NCI-H146 (cell line): ENCODE results near the gene SREBF2.

Source experiments
- DNase-seq: peaks from one replicate; lab custom pipeline; 2025; lab: John Stamatoyannopoulos, UW

SREBF2 gene

GRCh38 chr22:41876675-41877074, 43.8 kb downstream of the SREBF2 start:
- DNase-seq: no peak

DNA sequence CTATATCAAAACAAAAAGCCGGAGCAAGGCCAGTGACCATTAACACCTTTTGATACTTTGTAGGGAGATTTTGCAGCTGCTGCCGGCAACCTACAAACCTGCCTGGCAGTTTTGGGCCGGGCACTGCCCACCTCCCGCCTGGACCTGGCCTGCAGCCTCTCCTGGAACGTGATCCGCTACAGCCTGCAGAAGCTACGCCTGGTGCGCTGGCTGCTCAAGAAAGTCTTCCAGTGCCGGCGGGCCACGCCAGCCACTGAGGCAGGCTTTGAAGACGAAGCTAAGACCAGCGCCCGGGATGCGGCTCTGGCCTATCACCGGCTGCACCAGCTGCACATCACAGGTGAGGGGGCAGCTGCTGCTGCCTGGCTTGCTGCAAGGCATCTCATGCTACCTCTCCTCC, 47.7 kb downstream of the SREBF2 start:
- DNase-seq: no peak

GRCh38 chr22:41883400-41883799, 50.5 kb downstream of the SREBF2 start:
- DNase-seq: no peak

DNA sequence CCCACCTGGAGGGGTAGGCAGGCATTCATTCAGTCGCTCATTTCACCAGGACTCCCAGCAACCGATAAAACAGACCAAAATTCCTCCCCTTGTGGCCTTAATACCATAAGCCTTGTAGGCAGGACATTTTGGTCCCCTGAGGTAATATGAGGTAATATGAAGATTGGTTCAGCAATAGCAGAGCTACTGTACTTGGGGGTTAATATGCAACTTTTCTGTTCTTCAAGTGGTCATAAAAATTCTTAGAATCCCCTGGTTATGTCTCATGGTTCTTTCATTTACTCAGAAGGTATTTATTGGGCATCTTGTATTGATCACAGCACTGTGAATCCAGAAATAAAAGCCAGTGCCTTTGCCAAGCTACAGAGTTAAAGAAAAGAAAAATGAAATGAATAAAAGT, 52.2 kb downstream of the SREBF2 start:
- DNase-seq: no peak

- no peak for DNase-seq
These were observed 52.6 kb downstream of the SREBF2 start for GRCh38 chr22:41885516-41885915.

- DNase-seq: no peak
These were observed 55.8 kb downstream of the SREBF2 start for GRCh38 chr22:41888627-41889200.

- no peak for DNase-seq
These were observed 58.5 kb downstream of the SREBF2 start for GRCh38 chr22:41891407-41891806.

DNA sequence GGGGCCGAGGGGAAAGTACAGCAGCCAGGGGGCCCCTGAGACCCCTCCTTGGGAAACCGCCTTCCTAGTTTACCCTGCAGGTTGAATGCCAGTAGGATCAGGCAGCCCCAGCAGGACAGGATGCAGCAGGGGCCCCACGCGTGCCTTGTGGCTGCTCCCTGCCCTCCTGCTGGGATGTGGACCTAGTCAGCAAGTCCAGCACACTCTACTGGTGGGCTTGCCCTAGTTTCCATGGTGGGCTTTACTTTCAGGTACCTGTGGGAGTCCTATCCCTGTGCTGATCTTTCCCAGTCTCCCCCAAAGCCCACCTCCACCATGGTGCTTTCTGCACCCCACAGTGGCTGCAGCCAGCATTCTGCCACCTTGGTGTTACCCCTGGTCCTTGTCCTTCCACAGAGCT, 59.8 kb downstream of the SREBF2 start:
- no peak for DNase-seq

DNA sequence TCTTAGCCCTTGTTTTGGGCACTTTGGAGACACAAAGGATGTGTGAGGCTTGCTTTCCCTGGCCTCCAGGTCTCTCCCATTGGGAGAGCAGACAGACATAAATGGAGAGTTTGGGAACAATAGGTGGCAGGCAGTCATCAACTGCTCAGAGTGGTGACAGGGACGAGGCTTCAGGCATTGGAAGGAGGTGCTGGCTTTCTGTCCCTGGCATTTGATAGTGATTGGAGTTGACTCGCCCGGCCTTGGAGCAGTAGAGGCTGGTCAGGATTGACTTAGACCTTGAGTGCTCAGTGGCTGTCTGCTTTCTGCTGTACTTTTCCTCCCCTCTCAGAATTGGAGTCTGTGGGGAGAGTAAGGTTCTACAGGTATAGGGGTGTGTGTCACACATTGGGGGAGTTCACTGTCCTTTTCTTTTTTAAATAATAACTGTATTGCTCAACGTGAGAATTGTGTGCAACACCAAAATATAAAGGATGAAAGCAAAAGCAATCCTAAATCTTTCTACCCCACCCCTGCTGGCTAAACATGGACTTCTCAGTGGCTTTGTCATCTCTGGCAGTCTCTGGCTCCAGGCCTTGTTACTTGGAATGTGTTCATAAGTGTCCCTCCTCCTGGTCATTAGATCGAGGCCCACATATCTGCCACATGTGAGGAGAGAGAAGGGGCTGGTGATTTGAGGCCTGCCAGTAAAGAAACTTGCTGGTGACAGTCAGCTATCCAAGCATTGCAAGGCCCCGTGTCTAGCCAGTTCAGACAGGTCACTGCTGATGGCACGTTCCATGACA, 60.9 kb downstream of the SREBF2 start:
- DNase-seq: no peak

- no peak for DNase-seq
These were observed 65.7 kb downstream of the SREBF2 start for GRCh38 chr22:41898645-41899044.

DNA sequence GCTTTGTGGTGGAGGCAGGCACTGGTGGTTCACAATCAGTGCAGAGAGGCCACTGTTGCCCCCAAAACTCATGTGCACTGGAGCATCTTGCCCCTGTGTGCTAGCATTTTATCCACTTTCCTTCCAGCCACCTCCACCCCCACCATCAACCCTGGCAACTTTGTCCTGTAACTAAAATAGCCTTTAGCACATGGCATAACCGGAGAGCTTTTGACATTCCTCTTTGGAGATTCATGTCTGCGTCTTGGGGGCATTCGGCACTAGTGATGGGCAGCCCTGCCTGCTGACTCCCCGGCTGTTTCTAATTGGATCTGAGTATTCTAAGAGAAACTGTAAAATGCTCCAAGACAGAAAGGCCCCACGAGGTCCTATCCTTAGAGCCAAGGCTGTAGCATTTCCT, 66.2 kb downstream of the SREBF2 start:
- no peak for DNase-seq

DNA sequence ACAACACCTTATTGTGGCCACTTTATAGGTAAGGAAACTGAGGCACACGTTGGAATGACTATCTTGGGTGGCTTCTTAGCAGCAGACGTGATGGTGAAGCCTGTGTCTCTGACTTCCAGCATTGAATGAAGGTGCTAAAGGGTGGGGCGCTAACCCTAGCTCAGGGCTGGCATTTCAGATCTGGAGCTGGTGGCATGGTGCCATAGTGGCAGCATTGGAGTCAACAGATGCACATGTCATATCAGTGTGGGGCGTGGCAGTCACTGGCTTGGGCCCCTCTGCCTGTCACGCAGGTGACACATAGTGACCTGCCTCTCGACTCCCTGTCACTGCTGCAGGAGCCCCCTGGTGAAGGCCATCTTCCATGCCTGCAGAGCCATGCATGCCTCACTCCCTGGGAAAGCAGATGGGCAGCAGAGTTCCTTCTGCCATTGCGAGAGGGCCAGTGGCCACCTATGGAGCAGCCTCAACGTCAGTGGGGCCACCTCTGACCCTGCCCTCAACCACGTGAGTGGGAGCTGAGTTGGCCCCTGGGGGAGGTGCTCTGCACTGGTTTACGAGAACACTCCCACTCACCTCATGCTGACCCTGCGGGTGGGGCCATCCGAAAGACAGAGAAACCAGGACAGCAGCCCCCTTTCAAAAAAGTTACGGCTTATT, 67.2 kb downstream of the SREBF2 start:
- DNase-seq: no peak

DNA sequence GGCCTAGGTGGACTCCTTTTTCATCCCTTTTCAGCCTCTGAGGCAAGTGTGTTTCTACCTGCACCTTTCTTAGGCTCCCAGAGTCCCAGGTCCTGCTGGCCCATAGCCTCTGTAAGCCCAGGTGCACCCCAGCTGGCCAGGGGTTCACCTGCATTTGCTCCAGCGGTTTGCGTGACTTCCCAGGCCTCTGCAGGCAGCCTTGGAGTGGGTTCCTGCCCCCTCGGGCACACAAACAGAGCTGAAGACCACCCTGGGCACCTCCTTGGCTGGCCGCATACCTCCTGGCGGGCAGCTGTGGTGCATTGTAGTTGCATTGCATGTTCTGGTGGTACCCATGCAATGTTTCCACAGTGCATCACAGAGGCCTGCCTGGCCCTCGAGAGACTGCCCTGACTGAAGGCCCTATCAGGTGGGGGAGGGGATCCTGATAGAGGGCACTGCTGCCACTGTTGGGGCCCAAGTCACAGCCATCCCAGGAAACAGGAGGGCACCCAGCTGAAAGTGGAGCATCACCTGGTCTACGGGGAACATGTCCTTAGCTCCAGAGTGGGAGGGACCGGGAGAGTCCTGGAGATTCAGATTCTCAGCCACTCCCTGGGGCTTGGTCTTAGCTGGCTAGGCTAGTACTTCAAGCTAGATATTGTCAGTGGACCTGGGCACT, 67.9 kb downstream of the SREBF2 start:
- no peak for DNase-seq

GRCh38 chr22:41902016-41902415, 69.1 kb downstream of the SREBF2 start:
- DNase-seq: no peak

GRCh38 chr22:41902932-41903421, 70.1 kb downstream of the SREBF2 start:
- DNase-seq: peak; percentile 42

GRCh38 chr22:41904450-41905410, 71.8 kb downstream of the SREBF2 start:
- DNase-seq: no peak

DNA sequence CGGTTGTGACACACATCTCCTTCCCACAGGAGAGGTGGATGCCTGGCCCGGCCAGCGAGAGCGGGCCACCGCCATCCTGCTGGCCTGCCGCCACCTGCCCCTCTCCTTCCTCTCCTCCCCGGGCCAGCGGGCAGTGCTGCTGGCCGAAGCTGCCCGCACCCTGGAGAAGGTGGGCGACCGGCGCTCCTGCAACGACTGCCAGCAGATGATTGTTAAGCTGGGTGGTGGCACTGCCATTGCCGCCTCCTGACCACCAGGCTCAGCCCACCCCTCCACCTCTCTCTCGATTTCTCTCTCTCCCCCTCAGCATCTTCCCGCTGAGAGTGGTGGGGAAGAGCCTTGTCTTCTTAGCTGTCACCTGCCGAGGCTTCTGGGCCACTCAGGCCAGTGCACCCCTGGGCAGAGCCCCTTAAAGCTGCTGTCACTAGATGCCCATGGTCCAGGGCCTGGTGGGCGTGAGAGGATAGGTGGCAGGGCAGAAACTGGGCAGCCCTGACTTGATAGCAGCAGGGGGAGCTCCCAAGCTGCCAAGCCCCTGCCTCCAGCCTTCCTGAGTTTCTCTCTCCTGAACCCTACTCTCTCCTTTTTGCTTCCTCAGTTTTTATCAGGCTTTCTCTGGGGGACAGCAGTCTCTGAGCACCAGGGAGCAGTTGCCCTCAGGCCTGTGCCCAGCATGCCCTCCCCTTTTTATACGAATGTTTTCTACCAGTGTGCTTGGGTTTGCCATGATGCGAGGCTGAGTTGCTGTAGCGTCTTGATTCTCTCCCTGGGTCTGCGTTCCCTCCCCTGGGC, 72.7 kb downstream of the SREBF2 start:
- no peak for DNase-seq

DNA sequence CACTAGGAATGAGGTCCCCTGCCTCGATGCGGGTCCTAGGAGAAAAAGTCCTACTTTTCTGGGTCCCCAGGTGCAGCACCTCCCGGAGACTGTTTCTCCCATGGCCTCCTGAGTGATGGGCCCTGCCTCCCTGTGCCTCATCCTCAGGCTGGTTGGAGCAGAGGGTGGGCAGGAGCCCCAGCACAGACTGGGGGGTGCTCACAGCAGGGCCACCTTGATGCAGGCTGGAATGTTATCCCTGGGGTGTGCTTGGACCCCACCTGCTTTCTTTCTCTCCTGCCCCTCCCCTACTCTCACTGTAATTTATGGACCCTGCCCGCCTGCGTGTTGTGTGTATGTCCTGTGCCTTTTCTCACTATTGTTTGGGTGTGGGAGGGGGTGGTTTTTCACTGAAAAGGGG, 73.9 kb downstream of the SREBF2 start:
- DNase-seq: no peak

DNA sequence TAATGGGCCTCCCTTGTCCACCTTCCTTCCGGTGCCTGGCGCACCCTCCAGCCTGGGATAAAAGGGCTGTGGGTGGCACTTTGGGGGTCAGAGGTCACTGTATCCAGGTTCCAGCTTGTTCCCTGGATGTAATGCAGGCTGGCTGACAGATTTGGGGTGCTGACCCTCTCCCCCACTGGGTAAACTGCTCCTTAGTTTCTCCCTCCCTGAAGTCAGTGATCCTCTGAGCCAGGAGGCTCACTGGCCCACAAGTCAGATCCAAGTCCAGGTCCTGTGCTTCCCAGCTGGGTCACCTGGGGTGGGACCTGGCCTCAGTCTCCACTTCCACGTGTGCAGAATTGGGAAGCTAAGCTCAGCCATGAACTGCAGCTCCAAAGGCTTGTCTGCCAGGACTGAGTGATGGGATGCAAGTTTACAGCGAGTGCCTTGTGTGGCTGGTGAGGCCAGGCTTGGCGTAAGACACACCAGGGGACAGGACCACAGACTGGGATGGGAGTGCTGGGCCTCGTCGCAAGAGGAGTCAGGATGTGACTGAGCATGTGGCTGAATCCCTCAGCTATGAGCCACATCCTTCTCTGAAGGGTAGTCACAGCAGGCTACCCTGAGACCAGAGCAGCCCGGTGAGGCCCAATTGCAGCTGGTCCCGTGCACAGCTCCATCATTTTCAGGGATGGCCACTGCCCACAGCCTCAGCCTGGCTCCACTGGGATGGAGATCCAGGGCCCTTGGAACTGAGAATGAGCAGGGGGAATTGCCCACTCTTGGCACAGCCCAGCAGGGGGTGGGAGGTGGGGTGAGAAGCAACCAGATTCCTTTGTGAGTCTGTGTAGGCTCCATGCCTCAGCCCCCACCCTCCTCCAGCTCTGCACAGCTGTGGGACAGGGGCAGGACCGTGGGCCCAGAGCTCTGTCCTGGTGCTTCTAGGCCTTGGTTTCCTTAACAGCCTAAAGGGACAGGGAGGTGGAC, 74.8 kb downstream of the SREBF2 start:
- no peak for DNase-seq
